GM15510 (cell line): Measurements from ENCODE around the gene PRDM16.

Source experiments
- POLR2A ChIP-seq: IDR thresholded peaks from 3 replicates; pipeline ENCODE4 v1.6.1; 2011; ENCODE audit warnings: borderline replicate concordance; ENCODE audit not compliant: insufficient read length; ENCODE audit errors: extremely low read depth

The PRDM16 gene

DNA sequence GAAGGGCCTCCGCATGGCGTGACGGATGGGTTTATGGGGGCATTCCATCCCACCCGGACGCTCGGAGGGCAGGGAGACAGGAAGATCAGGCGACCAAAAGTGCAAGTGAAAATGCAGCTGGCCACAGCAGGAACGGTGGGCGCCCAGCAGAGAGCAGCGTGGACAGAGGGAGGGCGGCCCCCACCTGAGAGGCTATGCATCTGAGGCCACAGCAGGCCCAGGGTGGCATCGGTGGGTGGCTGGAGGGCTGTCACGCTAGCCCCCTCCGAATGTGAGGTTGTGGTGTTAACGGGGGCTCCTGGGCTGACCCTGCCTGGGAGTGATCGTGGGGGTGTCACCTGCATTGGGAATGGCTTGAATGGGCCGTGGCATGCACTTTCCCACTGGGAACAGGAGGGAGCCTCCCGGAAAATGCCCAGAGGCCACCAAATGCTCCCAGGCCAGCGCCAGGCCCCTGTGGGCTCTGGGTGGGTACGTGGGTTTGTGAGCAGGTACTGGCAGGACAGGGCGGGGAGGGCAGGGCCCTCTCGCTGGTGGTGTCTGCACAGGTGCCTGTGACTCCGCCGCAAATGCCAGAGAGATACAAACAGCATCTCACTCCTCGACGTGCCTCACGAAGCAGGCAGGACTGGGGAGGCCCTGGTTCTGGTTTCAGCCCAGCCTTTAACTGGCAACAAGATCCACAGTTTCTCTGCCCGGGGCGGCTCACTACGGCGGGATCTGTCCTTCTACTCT lies 172.8 kb downstream of the PRDM16 start:
- TF ChIP-seq POLR2A: no peak

DNA sequence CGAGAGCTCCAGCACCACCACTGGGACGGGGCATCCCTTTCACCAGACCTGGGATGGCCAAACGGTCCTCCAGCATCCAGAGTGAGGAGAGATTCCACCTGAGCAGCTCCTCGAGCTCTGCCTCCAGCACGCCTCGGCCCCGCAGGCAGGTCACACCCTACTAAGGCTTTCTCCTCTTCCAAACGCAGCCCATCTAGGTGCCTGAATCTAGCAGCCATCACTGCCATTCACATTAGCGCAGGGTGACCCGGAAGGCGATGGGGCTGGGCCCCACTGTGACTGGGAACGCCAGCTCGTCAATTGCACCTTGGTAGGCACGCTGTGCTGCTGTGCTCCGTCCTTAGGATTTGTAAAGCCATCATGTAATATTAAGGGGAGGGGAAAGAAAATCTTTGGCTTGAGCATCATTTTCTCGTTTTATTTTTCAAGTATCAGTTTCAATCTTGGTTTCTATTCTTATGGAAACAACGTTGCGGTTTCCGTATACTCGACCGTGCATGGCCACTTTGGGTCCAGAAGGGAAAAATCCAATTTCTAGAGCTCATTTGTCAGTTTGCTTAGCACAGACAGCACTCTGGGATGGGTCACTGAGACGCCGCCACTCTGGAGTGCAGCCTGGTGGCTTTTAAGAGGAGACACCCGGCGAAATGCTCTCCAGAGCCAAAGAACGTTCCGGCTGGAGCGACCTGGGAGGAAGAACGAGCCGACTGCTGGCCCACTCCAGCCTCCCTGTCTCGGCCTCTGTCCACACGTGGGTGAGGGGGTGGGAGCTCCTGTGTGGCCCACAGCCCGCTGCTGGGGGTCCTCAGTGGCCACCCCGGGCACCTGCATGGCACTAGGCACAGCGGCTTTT lies 173.6 kb downstream of the PRDM16 start:
- TF ChIP-seq POLR2A: no peak

DNA sequence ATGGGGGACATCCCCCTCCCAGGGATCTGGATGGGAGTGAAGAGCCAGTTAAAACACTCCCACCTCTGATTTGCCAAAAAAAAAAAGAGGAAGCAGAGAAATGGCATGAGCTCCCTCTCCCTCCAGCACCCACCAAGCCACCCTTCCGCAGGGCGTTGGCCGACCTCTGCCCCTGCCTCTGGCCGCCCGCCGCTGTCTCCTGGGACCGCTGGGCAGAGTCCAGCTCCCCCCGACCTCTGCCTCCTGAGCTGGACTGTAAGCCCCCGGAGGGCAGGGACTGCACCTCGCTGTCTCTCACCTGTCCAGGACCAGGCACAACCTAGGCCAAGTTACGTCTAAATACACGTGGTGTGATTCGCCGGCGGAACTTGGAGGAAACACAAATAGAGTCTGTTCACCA lies 174.3 kb downstream of the PRDM16 start:
- no peak for TF ChIP-seq POLR2A

DNA sequence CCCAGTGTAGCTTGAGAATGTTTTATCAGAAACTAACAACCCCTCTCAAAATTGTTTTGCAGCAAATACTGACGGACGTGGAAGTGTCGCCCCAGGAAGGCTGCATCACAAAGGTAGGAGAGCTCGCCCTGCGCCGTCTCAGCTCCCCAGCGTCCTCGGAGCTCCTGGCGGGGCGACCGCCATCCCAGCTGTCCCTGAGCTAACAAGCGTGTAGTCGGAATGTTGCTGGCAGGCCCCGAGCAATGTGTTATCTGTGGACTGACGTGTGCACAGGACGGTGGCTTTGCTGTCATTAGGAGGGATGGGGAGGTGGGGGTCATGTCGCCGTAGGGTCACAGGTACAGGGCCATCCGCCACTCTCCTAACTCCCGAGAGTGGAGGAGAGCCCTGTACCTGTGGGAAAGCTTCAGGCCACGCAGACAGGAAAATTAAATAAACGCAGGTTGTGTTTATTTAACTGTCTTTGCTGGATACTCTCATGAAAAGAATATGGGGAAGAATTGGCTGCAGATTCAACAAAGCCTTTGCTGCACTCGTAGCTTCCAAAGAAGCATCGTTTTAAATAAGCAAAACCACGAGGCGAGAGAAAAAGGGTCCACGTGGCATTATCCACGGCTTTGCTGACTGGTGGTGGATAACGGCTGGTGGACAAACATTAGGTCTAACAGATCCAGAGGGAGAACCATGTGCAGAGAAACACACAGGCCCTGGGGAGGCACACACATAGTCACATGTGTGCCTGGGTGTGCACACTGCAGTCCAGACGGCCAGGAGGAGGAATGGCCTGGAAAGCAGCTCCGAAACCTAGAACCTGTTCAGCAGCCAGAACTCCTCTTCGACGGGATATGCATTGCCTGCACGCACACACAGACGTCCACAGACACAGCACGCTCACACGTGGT lies 175.3 kb downstream of the PRDM16 start:
- no peak for TF ChIP-seq POLR2A

DNA sequence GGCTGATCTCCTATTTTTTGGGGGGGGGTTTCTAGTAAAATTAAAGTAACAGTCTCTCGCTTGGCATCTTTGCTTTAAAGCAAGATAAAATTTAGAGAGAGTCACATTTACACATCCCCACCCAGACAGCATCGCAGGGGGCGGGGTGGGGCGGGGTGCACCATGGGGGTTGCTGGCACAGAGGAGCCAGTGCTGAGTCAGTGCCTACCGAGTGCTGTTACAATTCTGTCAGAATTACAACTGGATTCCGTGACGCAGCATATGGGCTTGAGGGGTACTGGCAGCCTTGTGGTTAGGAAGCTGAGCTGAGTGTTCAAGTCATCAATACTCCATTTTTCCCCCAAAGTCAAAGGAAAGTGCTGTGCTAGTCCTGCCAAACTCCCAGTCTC lies 175.9 kb downstream of the PRDM16 start:
- no peak for TF ChIP-seq POLR2A

DNA sequence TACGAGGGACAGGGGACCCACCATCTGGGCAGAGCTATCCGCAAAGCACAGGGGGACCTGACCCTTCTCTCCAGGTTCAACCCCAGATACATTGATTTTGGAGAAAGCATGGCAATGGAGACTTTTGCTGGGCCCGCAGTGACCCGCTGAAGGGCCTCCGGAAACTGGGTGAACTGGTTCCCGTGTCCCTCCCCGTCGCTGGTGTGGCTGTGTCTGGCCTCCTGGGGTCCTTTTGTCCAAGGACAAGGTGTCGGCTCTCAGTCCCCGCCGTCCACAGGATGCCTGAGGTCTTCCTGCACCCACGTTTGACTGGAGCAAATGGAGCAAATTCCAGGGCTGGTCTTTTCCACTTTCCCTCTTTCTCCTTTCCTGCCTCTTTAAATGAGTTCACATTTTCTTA lies 176.3 kb downstream of the PRDM16 start:
- TF ChIP-seq POLR2A: no peak

DNA sequence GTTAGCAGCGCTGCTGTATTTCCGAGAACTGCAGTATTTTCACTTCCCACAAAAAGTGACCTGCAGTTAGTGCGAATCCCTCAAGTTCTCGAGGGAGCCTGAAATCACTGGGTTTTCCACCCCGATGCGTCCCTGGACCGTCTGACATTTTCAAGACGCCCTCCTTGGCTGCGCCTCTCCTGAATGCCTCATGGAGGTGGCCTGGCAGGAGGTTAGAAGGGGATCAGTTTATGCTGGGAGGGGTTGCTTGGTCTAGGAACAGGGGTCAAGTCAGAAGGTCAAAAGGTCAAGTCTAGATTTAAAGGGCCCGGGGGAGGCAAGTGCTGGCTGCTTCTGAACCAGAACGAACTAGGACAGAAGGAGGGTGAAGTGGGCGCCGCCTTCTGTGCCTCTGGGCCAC lies 176.8 kb downstream of the PRDM16 start:
- no peak for TF ChIP-seq POLR2A

DNA sequence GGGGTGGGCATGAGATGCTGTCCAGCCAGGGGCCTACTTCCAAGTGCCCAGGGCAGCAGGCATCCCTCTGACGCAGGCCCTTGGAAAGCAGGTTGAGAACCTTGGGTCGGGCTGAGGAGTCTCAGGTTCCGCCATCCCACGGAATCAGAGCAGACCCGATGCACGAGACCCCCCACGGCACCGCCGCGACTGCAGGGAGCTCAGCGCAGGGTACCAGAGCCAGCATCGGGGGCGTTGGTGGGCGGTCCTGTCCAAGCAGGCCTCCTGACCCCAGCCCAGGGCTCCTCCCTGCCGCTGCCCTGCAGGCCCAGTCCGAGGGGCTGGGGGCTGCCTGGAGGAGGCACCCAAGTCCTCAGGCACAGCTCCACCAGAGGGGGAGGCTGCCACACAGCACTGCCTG lies 177.2 kb downstream of the PRDM16 start:
- no peak for TF ChIP-seq POLR2A

DNA sequence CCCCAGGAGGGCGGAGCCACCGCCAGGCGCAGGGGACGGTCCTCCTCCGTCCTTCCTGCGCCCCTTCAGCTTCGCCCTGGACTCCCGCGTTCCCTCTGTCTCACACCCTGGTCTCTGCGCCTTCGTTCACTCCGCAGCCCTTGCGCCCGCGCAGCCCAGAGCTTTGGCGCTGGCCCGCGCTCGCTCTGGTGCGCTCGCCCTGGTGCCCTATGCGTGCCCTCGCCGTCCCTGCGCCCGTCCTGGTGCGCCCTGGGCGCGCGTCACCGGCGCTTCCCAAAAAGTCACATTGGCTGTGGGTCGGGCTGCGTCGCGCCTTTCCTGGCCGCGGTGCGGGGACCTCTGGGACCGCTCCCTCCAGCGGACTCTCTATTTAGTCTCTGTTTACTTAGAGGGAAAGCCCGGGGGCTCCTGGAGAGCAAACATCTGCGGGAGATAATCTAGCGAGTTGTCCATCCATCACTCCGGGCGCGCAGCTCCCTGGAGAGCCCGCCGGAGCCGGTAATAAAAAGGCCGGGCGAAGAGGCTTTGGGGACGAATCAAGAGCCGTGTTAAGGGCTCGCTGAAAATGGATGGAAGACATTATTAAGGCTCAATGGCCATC lies 178.6 kb downstream of the PRDM16 start:
- TF ChIP-seq POLR2A: no peak

DNA sequence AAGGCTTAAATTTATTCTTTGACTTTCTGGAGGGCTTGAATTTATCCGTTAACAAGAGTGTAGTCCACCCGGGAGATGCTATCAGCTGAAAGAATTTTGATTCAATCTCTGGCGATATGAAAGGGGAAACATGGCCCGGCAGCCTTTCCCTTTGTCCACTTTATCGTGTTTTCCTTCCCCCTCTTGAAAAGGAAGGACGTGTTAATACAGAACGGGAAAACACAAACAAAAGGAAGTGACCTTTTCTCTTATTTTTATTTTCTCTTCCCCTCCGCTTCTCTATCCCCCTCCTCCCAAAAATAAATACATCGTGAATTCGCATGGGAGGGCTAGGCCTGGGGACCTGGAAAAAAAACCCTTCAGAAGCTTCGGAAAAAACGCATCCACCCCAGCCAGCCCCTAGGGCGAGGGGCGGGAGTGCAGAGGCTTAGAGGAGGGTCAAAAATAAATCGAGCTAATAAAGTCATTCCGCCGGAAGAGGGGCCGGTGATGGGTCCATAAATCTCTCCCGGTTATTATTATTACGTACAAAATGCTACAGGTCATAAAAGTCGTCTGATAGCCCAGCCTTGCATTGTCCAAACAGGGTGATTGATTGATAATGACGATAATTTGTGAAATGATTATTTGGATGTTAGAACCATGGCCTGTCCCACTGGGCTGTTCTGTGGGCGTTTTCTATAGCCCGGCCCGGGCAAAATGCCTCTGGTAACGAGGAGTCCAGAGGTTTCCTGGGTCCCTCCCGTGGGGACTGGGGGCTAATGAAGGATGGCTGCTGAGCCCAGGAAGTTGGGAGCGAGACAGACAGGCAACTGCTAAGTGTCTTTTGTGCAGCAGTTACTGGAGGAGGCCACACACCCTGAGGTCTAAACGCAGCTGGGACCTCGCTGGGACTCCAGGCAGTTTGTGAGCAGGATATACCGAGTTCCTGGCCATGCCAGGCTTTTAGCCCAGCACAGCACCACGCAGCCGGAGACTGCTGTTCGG lies 179.4 kb downstream of the PRDM16 start:
- no peak for TF ChIP-seq POLR2A

DNA sequence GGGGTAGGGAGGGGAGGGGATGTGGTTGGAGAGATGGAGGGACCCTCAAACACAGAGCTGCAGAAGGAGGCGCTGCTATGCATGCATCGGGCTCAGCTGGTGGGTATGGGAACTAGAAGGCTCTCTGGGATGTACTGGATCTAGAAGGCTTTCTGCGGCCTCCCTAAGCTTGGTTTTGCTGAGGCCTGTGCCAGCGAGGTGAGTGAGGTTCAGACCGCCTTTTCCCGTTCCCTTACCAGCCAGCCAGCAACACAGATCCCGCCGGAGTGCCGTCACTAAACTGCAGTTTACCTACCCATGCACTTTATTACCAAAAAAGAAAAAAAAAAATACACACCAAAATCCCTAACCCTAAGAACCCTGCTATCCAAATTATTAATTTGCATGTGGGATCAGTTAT lies 180.2 kb downstream of the PRDM16 start:
- TF ChIP-seq POLR2A: no peak

DNA sequence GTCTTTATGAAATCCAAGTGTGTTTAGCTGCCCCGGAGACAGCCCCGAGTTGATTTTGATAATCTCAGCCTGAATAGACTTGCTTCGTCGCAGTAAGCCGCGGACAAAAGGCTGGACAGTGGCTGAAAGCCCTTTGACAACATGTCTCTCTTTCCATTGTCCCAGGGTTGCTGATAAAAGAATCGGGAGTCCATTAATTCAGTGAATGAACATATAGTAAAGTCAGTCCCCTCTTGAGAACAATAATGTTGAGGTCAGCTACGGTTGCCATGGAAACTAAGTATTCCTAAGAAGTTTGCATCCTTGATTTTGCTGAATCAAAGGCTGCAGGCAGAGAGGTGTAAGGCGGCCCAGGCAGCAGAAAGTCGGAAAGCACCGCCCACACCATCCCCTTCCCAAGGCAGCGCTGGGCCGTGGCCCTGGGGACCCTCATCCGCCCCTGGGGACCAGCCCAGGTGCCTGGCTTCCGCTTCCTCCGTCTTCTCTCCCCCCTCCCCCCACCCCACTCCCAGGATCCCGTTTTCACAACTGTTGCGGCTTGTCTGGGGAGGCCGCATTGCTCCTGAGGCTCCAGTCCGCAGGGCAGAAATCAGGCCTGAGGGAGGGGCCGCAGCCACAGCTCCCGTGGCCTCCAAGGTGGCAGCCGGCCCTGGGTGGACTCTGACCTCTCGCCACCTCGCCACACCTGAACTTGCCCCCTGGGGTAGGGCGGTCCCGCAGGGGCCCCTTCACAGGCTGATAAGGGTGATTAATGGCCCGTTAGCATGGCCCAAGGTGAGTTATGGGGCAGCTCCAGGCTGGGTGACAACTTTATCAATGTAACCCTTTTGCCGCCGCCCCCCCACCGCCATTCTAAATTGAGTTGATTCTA lies 180.9 kb downstream of the PRDM16 start:
- TF ChIP-seq POLR2A: no peak

DNA sequence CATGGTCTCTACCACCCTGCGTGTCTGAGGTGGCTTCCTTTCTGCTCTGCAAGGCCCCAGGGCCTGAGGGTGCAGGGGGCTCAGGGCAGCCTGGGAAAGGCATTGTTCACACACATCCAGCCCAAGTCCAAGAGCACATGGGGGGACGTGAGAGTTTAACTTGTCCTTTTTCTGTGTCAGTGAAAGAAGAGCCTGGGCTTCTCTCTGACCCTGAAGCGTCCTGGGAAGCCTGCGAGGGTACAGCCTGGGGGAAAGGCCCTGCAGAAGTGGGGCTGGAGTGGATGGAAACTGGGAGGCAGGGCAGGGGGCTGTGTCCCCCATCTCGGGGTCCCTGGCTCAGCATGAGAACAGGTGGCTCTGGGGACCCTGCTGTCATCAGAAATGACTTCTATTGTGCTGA lies 181.6 kb downstream of the PRDM16 start:
- no peak for TF ChIP-seq POLR2A
